Osteoblast (primary cell): ENCODE data around the gene NKAIN1. TPM values are rescaled to one million over a fixed set of nuclear protein-coding genes. Genes with fewer than 3 reads are reported as not detected.

Experiments used
- DNase-seq: peaks from one replicate; pipeline ENCODE4 v3.0.0; 2011; ENCODE audit warnings: low spot score, mixed read lengths; ENCODE audit not compliant: insufficient read length; ENCODE audit errors: missing footprints
- H2AFZ ChIP-seq: 2 replicates; pipeline ENCODE4 v1.6.0; 2011; ENCODE audit warnings: mild to moderate bottlenecking, low read length
- H3K27ac ChIP-seq: 2 replicates; pipeline ENCODE4 v1.5.1; 2011; ENCODE audit warnings: mild to moderate bottlenecking, low read depth, low read length, moderate library complexity
- H3K27me3 ChIP-seq: 2 replicates; pipeline ENCODE4 v1.6.0; 2012; ENCODE audit warnings: mild to moderate bottlenecking, control low read depth, inconsistent platforms, low read length, moderate library complexity; ENCODE audit not compliant: insufficient read depth
- H3K36me3 ChIP-seq: 2 replicates; pipeline ENCODE4 v1.5.1; 2011; ENCODE audit warnings: mild to moderate bottlenecking, low read length, control low read depth, moderate library complexity; ENCODE audit not compliant: insufficient read depth
- H3K4me1 ChIP-seq: 2 replicates; pipeline ENCODE4 v1.5.1; 2011; ENCODE audit warnings: mild to moderate bottlenecking, low read length, control low read depth, moderate library complexity; ENCODE audit not compliant: insufficient read depth
- H3K4me2 ChIP-seq: 2 replicates; pipeline ENCODE4 v1.6.0; 2011; ENCODE audit warnings: mild to moderate bottlenecking, low read length; ENCODE audit not compliant: insufficient read depth
- H3K4me3 ChIP-seq: fragments of 200-600 bp; sonication (generic); 3 replicates; pipeline ENCODE4 v1.5.1; 2012; ENCODE audit warnings: mild to moderate bottlenecking, low read length, inconsistent platforms; ENCODE audit not compliant: insufficient read depth
- H3K79me2 ChIP-seq: 2 replicates; pipeline ENCODE4 v1.6.0; 2012; ENCODE audit warnings: mild to moderate bottlenecking, low read length, control low read depth, inconsistent platforms; ENCODE audit not compliant: insufficient read depth
- H3K9me3 ChIP-seq: 2 replicates; pipeline ENCODE4 v1.5.1; 2011; ENCODE audit warnings: low read depth, low read length, control low read depth
- H4K20me1 ChIP-seq: 2 replicates; pipeline ENCODE4 v1.6.0; 2012; ENCODE audit warnings: mild to moderate bottlenecking, low read length, control low read depth; ENCODE audit not compliant: insufficient read depth
- CTCF ChIP-seq: IDR thresholded peaks from 2 replicates; pipeline ENCODE4 v1.5.1; 2011; ENCODE audit warnings: mild to moderate bottlenecking, low read depth, low read length, moderate library complexity; ENCODE audit errors: extremely low read depth
- total RNA-seq: library from RNA; depleted of rRNA; stranded (reverse); fragments of >200 nt; gene quantifications from 2 replicates; pipeline ENCODE4 v1.2.3, GENCODE V29; 2012

NKAIN1 gene
- total RNA-seq, 1 donor, result not detected

GRCh38 chr1:31135973-31136600, 103.6 kb downstream of the NKAIN1 start:
- no peaks in the 10 kb centered on the region for H3K9me3 ChIP-seq
- no peaks in the 10 kb centered on the region for H3K79me2 ChIP-seq
- H3K4me1 ChIP-seq, result no peaks in the 10 kb centered on the region
- no peak overlapping the region for H3K4me3 ChIP-seq
- no peaks in the 10 kb centered on the region for H4K20me1 ChIP-seq
- H3K27me3 ChIP-seq, result peaks cover 3% of the 10 kb centered on the region
- peak; percentile 67 for DNase-seq
- TF ChIP-seq CTCF, result no peak
- H3K4me2 ChIP-seq, result no peak overlapping the region
- no peak overlapping the region for H2AFZ ChIP-seq
- H3K27ac ChIP-seq, result no peak overlapping the region
- H3K36me3 ChIP-seq, result no peaks in the 10 kb centered on the region

- H3K79me2 ChIP-seq, result no peaks in the 10 kb centered on the region
- H3K4me3 ChIP-seq, result no peak overlapping the region
- no peak overlapping the region for H2AFZ ChIP-seq
- H3K36me3 ChIP-seq, result no peaks in the 10 kb centered on the region
- no peak for TF ChIP-seq CTCF
- peaks cover 3% of the 10 kb centered on the region for H3K27me3 ChIP-seq
- no peak overlapping the region for H3K27ac ChIP-seq
- H3K9me3 ChIP-seq, result no peaks in the 10 kb centered on the region
- DNase-seq, result no peak
- H3K4me1 ChIP-seq, result no peaks in the 10 kb centered on the region
- no peaks in the 10 kb centered on the region for H4K20me1 ChIP-seq
- no peak overlapping the region for H3K4me2 ChIP-seq
These were observed 106.3 kb downstream of the NKAIN1 start for GRCh38 chr1:31133368-31133767.

Other genes starting within 250 kb of the NKAIN1 start
- 68.8 and 69.5 TPM in 2 replicates for gene PUM1, start 174.2 kb downstream of the NKAIN1 start, total RNA-seq
- gene SNRNP40, start 56.9 kb upstream of the NKAIN1 start, total RNA-seq, result 67.5 and 78.2 TPM in 2 replicates
- gene ZCCHC17, start 57.1 kb upstream of the NKAIN1 start, total RNA-seq, result 25.9 and 30.4 TPM in 2 replicates
- gene FABP3, start 133.2 kb upstream of the NKAIN1 start, total RNA-seq, result 28.6 and 38.0 TPM in 2 replicates
- gene SERINC2, start 173.3 kb upstream of the NKAIN1 start, total RNA-seq, result 10.9 and 22.4 TPM in 2 replicates